Putamen (tissue), 1 donor: ENCODE results near the gene CFAP45.

ENCODE experiments used
- DNase-seq: peaks from one replicate; pipeline ENCODE4 v3.0.0-alpha.2; 2016; ENCODE audit warnings: low spot score

Gene CFAP45

GRCh38 chr1:159851407-159851806, 48.6 kb downstream of the CFAP45 start:
- DNase-seq = no peak

- no peak for DNase-seq
Observed at GRCh38 chr1:159849626-159850366, 50.2 kb downstream of the CFAP45 start.

GRCh38 chr1:159848326-159848725, 51.6 kb downstream of the CFAP45 start:
- DNase-seq = no peak

GRCh38 chr1:159847231-159847630, 52.7 kb downstream of the CFAP45 start:
- no peak for DNase-seq

GRCh38 chr1:159845751-159846629, 54.0 kb downstream of the CFAP45 start:
- DNase-seq = no peak

GRCh38 chr1:159843459-159843858, 56.5 kb downstream of the CFAP45 start:
- no peak for DNase-seq

GRCh38 chr1:159841749-159842148, 58.2 kb downstream of the CFAP45 start:
- no peak for DNase-seq

GRCh38 chr1:159839116-159839849, 60.7 kb downstream of the CFAP45 start:
- DNase-seq = no peak

- no peak for DNase-seq
Observed at GRCh38 chr1:159838715-159839114, 61.2 kb downstream of the CFAP45 start.

- no peak for DNase-seq
Observed at GRCh38 chr1:159835862-159836525, 64.0 kb downstream of the CFAP45 start.

GRCh38 chr1:159835356-159835755, 64.6 kb downstream of the CFAP45 start:
- no peak for DNase-seq

GRCh38 chr1:159832309-159832708, 67.7 kb downstream of the CFAP45 start:
- no peak for DNase-seq

GRCh38 chr1:159831412-159832141, 68.4 kb downstream of the CFAP45 start:
- no peak for DNase-seq

GRCh38 chr1:159830722-159831121, 69.2 kb downstream of the CFAP45 start:
- DNase-seq = no peak

- DNase-seq = no peak
Observed at GRCh38 chr1:159829822-159830465, 70.0 kb downstream of the CFAP45 start.

GRCh38 chr1:159829273-159829634, 70.7 kb downstream of the CFAP45 start:
- DNase-seq = peak; percentile 18

GRCh38 chr1:159828581-159829272, 71.2 kb downstream of the CFAP45 start:
- DNase-seq = no peak

GRCh38 chr1:159828176-159828575, 71.8 kb downstream of the CFAP45 start:
- DNase-seq = no peak

- no peak for DNase-seq
Observed at GRCh38 chr1:159827549-159827948, 72.4 kb downstream of the CFAP45 start.

GRCh38 chr1:159827102-159827490, 72.9 kb downstream of the CFAP45 start:
- no peak for DNase-seq
